Measurements from ENCODE around the gene IFT27.

The IFT27 gene

GRCh38 chr22:36741968-36742367 lies 34.0 kb downstream of the IFT27 start:
- no peak overlapping the region for H3K27ac ChIP-seq (replicated peaks)
- H3K4me3 ChIP-seq (replicated peaks; ENCODE audit: insufficient read depth, low read length) = no peak overlapping the region
- DNase-seq (ENCODE audit: low read depth in 1 of 2, low spot score in 1 of 2) = no peak
- TF ChIP-seq CTCF (IDR thresholded peaks at IDR 0.05; ENCODE audit: insufficient read depth, low read length) (no peak), SPI1 (IDR thresholded peaks at IDR 0.05; ENCODE audit: borderline replicate concordance, low read depth) (no peak), REST (IDR thresholded peaks at IDR 0.05; ENCODE audit: insufficient replicate concordance, low read depth) (no peak), GABPA (IDR thresholded peaks at IDR 0.05; ENCODE audit: low read depth) (no peak), POLR2AphosphoS5 (IDR thresholded peaks at IDR 0.05; ENCODE audit: low read depth) (no peak)
- H3K27me3 ChIP-seq (ENCODE audit: insufficient read depth, poor library complexity, severe bottlenecking) = no peaks in the 10 kb centered on the region

GRCh38 chr22:36741204-36741793 lies 34.6 kb downstream of the IFT27 start:
- H3K27me3 ChIP-seq (ENCODE audit: insufficient read depth, poor library complexity, severe bottlenecking) = no peaks in the 10 kb centered on the region
- TF ChIP-seq SPI1 (IDR thresholded peaks at IDR 0.05; ENCODE audit: borderline replicate concordance, low read depth) (no peak), POLR2AphosphoS5 (IDR thresholded peaks at IDR 0.05; ENCODE audit: low read depth) (no peak), CTCF (IDR thresholded peaks at IDR 0.05; ENCODE audit: insufficient read depth, low read length) (no peak), GABPA (IDR thresholded peaks at IDR 0.05; ENCODE audit: low read depth) (no peak), REST (IDR thresholded peaks at IDR 0.05; ENCODE audit: insufficient replicate concordance, low read depth) (no peak)
- no peak overlapping the region for H3K27ac ChIP-seq (replicated peaks)
- H3K4me3 ChIP-seq (replicated peaks; ENCODE audit: insufficient read depth, low read length) = no peak overlapping the region
- no peak for DNase-seq (ENCODE audit: low read depth in 1 of 2, low spot score in 1 of 2)

GRCh38 chr22:36740716-36741115 lies 35.2 kb downstream of the IFT27 start:
- Histone ChIP-seq H3K27ac (replicated peaks) (no peak overlapping the region), H3K27me3 (ENCODE audit: insufficient read depth, poor library complexity, severe bottlenecking) (no peaks in the 10 kb centered on the region), H3K4me3 (replicated peaks; ENCODE audit: insufficient read depth, low read length) (no peak overlapping the region)
- DNase-seq (ENCODE audit: low read depth in 1 of 2, low spot score in 1 of 2) = no peak
- TF ChIP-seq REST (IDR thresholded peaks at IDR 0.05; ENCODE audit: insufficient replicate concordance, low read depth) (no peak), GABPA (IDR thresholded peaks at IDR 0.05; ENCODE audit: low read depth) (no peak), POLR2AphosphoS5 (IDR thresholded peaks at IDR 0.05; ENCODE audit: low read depth) (no peak), SPI1 (IDR thresholded peaks at IDR 0.05; ENCODE audit: borderline replicate concordance, low read depth) (no peak), CTCF (IDR thresholded peaks at IDR 0.05; ENCODE audit: insufficient read depth, low read length) (no peak)

Measured in HL-60 (cell line).